HG03565 (cell line): ENCODE results near the gene MAP3K6.
A peak's percentile ranks its signal among the peaks of the same experiment; 100 is the strongest.
"Not testable (repeated sequence)": the region's sequence is repeated elsewhere in the genome, so short reads cannot be mapped to it uniquely, and the experiment has no call there.

Source experiments
- ATAC-seq: cut with Tn5 transposase; IDR thresholded peaks from one replicate; pipeline ENCODE4 v1.9.1; 2021; ENCODE audit warnings: mild to moderate bottlenecking, moderate library complexity; ENCODE audit not compliant: unreplicated experiment

The MAP3K6 gene

DNA sequence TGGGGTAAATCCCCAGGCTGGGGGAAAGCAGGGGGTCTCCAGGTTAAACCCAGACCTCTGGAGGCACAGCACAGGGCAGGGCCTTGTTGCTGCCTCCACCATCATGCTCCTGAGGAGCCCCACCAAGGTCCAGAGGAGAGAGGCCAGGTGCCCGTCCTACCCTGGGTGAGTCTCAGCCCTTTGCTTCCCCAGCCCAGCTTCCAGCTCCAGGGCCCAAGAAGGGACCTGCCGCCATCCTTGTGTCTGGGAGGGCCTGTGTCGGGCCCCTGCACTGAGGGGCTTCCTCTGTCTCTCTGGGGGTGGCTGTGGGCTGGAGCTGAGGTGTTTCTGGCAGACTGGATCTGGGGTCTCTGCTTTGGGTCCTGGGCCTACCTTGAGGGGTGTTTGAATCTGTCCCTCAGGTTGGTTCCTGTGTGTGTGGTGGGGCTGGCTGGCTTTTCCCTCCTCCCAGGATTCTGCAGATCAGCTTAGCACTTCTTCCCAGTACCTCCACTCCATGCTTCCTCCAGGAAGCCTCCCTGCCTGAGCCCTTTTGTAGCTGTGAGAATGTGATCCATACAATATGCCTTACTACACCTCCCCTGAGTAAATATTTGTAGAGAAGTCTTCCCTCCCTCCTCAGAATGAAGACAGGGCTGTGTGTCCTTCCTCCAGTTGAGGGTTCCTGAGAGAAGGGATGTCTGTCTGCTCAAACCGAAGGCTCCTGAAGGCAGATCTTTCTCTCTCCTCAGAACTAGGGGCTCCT is 31.8 kb upstream of the MAP3K6 start:
- no peak for ATAC-seq

DNA sequence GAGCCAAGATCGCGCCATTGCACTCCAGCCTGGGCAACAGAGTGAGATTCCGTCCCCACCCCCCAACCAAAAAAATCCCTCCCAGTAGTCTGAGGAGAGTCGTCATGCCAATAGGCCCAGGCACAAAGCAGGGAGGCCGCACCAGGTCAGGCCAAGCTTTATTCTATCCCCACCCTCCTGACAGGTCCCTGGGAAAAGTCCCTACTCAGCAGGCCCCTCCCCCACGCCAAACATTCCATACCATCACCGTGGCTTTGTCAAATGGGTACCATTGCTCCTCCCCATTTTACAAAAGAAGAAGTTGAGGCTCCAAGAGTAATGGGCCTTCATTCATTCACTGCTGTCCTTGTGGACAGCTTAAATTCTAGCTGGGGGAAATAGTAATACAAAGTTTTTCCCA is 31.0 kb upstream of the MAP3K6 start:
- no peak for ATAC-seq

DNA sequence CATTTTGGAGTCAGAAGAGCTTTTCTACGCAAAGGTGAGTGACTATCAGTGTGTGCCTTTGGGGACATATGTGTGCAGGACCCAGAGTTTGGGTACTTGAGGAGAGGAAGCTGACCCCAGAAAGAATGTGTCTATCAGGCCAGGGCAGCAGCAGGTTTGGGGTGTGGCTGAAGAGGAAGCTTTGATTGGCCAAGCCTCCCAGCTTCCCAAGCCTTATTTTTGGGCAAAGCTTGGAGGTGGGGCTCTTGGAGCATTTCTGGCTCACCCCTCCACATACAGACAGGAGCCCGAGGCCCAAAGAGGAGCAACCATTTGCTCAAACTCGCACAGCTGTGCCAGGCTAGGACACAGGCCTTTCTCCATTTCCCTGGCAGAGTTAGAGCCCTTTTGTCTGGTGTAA is 30.3 kb upstream of the MAP3K6 start:
- ATAC-seq = no peak

DNA sequence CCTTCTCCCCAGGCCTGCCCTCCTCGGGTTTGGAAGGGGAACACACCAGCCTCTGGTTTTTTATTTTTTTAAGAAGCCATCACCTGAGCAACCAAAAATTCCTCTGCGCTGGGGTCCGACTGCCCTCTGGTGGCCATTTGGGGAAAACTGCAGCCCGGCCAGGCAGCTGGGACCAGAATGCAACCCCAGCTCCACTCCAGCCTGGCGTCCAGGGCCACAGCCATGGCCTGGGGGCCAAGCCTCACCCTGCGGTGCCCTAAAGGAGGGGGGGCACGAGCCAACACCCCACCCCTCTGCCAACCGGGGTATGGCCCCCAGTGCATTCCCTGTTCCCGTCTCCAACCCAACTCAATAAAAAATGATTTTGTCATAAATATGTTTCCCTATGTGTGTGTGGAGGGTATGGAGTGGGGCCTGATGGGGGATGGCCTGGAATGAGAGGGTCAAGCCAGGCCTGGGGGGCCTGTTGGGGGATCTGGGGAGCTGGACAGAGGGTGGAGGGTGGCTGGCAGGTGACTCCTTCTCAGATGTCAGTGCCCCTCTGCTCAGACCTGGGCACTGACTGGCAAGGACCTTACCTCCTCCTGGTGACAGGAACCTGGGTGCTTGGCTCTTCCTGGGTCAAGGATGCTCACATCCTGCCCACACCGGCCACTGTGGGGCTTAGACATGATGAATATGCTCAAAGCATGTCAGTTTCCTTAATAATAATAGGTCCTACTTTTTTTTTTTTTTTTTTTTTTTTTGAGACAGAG is 28.9 kb upstream of the MAP3K6 start:
- ATAC-seq = peak; percentile 44

DNA sequence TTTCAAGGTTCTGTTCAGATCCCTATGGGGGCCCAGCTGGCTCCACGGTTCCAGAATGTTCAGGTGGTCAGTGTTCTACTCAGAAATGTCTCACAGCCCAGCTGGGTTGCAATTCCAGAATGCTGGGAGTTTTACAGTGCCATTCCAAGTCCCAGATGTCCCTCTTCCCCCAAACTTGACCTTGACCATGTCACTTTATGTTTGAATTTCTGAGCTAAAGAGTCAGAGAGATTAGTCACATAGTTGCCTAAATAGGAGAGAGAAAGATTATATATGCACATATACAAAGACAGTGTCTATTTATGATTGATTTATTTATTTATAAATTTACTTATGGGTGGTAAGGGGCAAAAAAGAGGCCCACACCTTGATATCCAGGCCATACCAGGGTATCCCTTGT is 28.2 kb upstream of the MAP3K6 start:
- ATAC-seq = no peak

DNA sequence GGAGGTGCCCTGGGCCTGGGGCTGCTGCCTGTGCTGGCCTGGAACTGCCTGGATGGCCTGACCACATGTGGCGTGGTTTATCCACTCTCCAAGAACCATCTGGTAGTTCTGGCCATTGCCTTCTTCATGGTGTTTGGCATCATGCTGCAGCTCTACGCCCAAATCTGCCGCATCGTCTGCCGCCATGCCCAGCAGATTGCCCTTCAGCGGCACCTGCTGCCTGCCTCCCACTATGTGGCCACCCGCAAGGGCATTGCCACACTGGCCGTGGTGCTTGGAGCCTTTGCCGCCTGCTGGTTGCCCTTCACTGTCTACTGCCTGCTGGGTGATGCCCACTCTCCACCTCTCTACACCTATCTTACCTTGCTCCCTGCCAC is 27.5 kb upstream of the MAP3K6 start:
- ATAC-seq = no peak

DNA sequence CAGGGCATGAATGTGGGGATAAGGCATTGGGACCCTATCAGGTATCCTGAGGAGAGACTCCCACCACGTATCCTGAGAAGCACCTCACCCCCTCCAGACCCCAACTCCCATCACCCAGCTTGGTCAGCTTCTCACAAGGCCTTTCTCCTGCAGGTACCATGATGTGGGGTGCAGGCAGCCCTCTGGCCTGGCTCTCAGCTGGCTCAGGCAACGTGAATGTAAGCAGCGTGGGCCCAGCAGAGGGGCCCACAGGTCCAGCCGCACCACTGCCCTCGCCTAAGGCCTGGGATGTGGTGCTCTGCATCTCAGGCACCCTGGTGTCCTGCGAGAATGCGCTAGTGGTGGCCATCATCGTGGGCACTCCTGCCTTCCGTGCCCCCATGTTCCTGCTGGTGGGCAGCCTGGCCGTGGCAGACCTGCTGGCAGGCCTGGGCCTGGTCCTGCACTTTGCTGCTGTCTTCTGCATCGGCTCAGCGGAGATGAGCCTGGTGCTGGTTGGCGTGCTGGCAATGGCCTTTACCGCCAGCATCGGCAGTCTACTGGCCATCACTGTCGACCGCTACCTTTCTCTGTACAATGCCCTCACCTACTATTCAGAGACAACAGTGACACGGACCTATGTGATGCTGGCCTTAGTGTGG is 27.0 kb upstream of the MAP3K6 start:
- no peak for ATAC-seq

DNA sequence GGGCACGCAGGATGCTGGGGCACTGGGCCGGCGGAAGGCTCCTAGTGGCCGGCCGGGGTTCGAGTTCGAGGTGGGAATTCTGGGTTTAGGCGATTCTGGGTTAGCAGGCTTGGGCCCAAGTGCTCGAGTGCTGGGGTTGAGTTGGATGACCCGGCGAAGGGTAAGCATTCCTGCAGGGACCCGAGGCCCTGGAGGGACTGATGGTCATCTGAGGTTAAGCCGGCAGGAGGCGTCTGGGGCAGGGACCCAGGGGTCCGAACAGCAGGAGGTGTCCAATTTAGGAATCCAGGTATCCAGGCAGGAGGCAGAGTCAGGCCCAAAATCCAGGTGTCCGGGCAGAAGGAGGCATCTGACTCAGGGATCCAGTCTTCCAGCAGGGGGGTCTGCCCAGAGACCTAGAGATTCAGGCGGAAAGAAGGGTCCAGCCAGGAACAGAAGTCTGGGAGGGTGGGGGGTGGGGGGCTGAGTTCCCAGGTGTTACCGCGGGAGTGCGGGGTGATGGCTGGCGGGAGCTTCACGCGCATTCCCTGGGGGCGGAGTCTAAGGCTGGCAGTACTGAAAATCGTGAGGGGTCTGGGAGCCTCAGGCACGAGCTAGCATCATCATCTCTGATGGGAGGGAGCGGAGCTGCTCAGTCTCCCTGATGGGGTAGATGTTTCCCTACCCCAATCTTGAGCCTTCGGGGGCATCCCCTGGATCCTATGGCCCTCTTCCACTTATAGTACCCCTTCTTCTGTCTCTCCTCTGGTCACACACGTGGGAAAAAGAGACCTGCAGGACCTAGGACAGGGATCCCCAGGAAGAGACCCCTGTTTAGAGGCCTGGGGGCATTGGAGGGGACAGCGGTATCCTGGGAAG is 26.2 kb upstream of the MAP3K6 start:
- no peak for ATAC-seq

DNA sequence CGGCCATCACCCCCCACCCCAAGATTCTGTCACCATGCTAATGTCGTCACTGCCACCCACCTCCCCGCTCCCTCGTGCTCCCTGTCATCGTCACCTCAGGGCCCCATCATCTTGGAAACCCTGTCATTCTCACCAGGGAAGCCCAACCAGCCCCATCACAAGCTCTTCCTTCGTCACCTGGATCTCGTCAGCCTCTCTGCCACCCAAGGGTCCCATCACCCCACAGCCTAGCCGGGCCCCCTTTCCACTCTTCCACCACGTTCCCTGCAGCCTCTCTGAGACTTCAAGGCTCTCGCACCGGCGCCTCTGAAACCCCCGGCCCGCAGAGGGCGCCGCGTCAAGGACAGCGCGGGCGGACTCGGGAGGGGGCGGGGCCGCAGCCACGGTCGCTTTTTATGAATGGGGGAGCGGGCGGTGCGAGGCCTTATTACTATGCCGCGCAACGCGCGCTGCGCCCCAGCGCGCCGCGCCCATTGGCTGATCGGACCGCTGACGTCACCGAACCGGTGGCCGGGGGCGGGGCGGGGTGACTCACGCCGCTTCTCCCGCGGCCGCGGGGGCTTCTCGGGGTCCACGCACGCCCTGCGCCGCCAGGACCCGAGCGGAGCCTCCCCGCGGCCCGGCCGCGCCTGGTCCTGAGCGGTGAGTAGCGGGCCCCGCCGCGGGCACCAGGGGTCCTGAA is 25.5 kb upstream of the MAP3K6 start, which contains the start of gene GPR3:
GPR3 (plus strand) TSS at position 527 of the 682 bp plus-strand sequence. CDS start 1,177 bp downstream, outside the sequence.
- ATAC-seq = peak; percentile 71

DNA sequence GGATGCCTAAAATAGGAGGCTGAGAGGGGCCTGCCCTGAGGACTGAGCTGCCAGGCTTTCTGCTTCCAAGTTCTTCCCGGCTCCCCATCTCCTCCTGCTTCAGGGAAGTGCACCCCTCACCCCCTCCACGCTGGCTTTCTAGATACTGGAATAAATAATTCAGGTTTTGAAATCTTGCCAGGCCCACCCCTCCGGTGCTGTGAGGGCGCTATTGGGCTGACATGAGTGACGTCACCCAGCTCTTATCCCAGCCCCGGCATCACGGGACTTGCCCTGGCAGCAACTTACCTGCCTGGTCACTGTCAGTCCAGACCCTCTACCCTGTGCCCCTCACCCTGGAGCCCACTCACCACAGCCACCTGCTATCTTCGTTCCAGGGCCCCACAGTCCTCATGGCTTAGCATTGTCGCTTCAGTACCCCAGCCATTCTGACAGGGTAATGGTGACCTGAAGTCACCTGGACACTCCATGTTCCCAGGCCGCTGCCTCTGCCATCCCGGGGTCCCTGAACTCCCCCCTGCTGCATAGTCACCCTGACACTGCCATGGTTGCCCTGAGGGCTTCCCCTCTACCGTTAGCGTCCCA is 24.8 kb upstream of the MAP3K6 start:
- ATAC-seq = no peak

DNA sequence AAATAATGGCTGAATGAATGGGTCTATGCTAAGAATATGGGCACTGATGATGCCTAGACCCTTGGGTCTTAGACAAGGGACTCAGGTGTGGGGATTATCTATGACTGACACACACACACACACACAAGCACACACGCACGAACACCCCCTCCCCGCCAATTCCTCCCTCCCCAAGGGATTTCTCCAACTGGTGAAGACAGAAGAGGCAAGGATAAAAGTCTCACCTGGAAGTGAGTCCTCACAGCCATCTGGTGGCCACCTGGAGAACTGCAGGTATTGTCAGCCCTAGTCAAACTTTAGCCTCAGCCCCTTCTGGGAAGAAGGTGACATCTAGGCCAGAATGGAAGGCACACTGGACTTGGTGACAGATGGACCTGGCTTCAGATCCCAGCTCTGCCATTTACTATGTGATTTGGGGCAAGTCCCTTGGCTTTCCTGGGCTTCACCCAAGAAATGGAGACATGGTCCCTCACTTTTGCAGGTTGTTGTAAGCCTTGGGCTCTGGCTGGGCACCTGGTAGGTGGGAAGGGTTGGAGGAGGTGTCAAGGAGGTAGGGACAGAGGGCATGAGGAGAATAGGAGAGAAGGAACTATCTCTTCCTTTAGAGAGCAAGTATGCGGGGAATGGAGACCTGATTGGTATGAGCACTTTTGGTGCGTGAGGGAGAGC is 21.7 kb upstream of the MAP3K6 start:
- no peak for ATAC-seq

DNA sequence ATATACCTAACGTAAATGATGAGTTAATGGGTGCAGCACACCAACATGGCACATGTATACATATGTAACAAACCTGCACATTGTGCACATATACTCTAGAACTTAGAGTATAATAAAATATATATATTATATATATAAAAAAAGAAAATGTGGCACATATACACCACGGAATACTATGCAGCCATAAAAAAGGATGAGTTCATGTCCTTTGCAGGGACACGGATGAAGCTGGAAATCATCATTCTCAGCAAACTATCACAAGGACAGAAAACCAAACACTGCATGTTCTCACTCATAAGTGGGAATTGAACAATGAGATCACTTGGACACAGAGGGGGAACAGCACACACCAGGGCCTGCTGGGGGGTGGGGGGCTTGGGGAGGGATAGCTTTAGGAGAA is 18.0 kb upstream of the MAP3K6 start:
- not testable (repeated sequence) for ATAC-seq

DNA sequence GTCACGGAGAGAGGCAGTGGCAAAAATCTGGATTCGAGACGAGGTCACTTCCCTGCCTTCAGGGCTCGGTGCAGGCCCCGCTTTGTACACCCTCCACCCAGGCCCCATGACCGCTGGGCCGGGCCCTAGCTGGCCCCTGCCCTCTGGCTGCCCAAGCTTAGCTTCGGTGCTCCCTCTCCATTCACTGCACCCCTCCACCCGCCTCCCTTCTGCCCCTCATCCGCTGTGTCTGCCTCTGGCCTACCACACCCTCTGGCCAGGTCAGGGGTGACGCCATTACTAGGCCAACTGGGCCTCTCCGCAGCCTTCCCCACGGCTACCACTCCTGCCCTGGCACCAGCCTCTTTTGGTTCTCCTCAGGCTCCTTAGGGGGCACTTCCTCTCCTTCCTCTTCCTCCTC is 16.9 kb upstream of the MAP3K6 start:
- no peak for ATAC-seq

DNA sequence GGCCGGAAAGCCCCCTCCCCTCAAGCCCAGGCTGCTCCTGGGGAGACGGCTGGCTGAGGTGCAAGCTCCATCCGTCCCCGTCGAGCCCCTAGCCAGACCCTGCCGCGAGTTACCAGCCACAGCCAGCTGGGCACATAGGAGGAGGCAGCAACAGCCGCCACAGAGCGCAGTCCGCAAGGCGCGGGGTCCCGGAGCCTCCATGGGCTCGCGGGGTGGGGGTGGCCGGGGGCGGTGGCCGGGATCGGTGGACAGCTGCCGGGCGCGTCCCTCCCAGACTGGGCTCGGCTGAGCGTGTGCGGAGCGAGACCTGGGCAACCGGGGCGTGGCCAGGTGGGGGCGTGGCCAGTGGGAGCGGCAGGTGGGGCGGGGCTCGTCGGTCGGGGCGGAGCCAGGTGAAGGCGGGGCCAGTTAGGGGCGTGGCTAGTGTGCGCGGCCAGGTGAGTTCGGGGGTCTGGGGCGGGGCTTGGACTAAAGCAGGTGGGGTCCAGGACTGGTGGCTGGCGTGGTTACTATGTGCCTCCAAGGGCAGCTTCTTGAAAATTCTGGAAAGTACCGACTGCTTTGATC is 16.4 kb upstream of the MAP3K6 start, which contains the start of gene CD164L2:
CD164L2 (minus strand) TSS at position 295 of the 567 bp plus-strand sequence; CDS start at position 201, 94 bp downstream.
- no peak for ATAC-seq

DNA sequence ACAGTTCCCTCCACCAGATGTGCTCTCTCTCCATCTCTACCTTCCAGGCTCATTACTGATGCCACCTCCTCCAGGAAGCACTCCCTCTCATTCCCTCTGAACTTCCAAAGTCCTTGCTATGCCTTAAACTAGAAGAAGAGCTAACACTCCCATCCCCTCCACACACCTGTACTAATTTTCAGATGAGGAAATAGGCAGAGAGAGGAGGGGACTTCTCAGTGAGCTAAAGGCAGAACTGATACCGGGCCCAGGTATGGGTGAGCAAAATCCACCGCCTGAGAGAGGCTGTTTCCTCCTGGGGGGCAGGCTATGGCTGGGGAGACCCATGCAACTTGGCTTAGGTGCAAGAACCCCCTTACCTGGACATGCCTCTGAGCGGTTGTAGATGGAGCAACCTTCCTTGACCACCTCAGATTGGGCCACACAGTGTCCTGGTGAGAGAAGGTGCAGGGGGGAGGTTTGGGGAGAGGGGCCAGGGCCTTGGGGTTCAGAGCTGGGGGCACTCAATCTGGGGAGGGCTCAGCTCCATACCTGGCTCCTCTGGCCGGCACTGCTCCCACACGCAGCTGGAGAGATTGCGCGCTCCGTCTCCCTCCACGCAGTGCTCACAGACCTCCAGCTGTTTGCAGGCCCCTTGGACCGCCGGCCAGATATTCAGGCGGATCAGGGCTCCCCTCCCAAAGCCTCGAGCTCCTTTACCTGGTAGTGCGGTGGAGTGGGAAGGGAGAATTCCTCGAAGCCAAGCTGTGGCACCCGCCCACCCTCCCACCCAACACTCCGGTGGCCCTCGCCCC is 15.4 kb upstream of the MAP3K6 start:
- no peak for ATAC-seq

DNA sequence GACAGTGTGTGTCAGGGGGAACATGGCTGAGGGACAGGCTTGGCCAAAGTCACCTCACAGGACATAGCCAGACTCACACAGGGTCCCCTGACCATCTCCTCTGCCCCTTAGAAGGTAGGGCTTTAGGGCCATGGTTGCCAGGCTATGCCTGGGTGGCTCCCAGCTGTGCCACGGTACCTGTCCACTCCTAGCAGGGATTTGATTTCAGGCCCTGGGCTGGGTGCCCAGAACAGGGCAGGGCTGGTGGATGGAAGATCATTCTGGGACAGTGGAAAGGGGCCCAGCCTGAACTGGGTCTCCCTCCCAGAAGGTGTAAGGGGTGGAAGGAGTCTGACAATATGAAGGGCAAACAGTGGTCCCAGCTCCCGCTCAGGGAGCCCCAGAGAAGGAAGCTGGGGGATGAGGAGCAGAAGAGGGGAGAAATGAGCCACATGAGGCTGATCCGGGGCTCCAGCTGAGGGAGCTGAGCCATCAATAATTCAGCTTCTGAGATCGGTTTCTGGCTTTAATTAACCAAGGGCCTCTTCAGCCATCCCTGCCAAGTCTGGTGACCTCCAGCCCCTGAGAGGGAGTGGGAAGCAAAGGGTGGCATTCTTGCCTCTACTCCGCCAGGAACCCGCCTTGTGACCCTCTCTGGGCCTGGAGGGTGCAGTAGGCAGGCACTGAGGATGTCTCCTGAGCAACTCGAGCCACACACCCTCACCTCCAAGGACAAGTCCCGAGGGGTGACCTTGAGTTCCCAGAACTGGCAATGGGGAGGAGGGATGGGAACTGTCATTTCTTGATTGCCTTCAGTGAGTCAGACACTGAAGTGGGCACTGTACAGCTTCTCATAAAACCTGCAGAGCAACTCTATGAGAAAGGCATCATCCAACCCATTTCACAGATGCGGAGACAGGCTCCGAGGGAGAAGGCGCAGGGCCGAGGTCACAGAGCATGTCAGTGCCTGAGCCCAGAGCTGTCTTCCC is 14.3 kb upstream of the MAP3K6 start:
- no peak for ATAC-seq

DNA sequence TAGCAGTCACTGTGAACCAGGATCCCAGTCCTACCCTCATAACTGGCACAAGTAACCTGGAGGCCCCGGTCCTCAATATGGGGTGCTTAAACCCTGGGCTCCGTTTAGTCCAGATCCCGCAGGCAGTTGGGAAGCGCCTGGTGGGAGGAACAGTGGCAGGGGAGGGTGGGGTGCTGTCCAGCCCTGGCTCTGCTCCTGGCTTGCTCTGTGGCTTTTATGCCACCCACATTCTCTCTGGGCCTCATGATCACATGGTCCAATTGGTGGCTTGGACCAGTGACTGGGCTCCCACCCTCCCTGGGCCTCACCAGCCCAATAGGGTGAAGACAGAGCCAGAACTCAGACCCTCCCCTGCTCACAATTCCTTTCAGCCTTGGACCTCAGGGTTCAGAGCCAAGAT is 13.5 kb upstream of the MAP3K6 start:
- ATAC-seq = no peak
